Heart left ventricle (tissue), 13 donors: ENCODE measurements around the gene RPP38.

Experiments
- CTCF ChIP-seq, 12 donors: fragments of 200-600 bp; sonication (generic) in 4 of 12; IDR thresholded peaks; one replicate each; pipeline versions ENCODE4 v1.5.0 to v1.8.0; 2018 to 2022; ENCODE audit warnings: antibody characterized with exemption in 12 of 12, mild to moderate bottlenecking in 5 of 12
- POLR2A ChIP-seq, 2 donors: fragments of 450-650 bp; IDR thresholded peaks; one replicate each; pipeline ENCODE4 v1.6.1; 2017; ENCODE audit warnings: antibody characterized with exemption in 2 of 2, mild to moderate bottlenecking in 2 of 2, moderate library complexity in 2 of 2
- donor health status: ischemic (EF 13 %, LVEDD 7.1; RV severe dilation, severe dysfunction).
- donor health status: DM: no; HTN: yes; CAD: no.
- donor health status: DM: no; HTN: no; CAD: no.
- donor health status: ischemic (EF 25% LVEDD 6.9; RV normal size, moderate dysfunction).
- donor health status: ischemic (EF 25% LVEDD 5.7; RV mildly dilated, moderate dysfunction).
- donor health status: ischemic (EF 35%, LVEDD 5.7; RV mildly dilated, moderate dysfunction).
- donor health status: nonischemic (EF 11% LVEDD 7.7; RV severe dilation, severe dysfunction).
- donor health status: DM: yes; HTN: yes; CAD: no.
- donor health status: PGD.
- donor health status: ischemic (EF 29% LVEDD 5.4; RV normal size, mild dysfunction).
- donor health status: nonischemic (EF 23%, LVEDD 6.1; RV moderate dilation, normal function).

GRCh38 chr10:15120523-15120922 lies 23.4 kb downstream of the RPP38 start:
- TF ChIP-seq CTCF (IDR thresholded peaks at IDR 0.05) (no peak), POLR2A (IDR thresholded peaks at IDR 0.05) (no peak)
